Glutamatergic neuron (in vitro differentiated cells): ENCODE data around the gene LHFPL3. TPM values are rescaled to one million over a fixed set of nuclear protein-coding genes. Genes with fewer than 3 reads are reported as not detected.

Experiments used
- DNase-seq: peaks from one replicate; pipeline ENCODE4 v3.0.0; 2022
- H3K27ac Mint-ChIP-seq: one replicate; pipeline ENCODE4 v1.8.0; 2020; ENCODE audit warnings: mild to moderate bottlenecking, mixed read lengths, inconsistent platforms; ENCODE audit not compliant: unreplicated experiment
- H3K27me3 Mint-ChIP-seq: one replicate; pipeline ENCODE4 v1.8.0; 2020; ENCODE audit warnings: mild to moderate bottlenecking, moderate library complexity, mixed read lengths, inconsistent platforms; ENCODE audit not compliant: unreplicated experiment
- H3K36me3 Mint-ChIP-seq: one replicate; pipeline ENCODE4 v1.8.0; 2020; ENCODE audit warnings: mild to moderate bottlenecking, mixed read lengths, inconsistent platforms; ENCODE audit not compliant: unreplicated experiment
- H3K4me1 Mint-ChIP-seq: one replicate; pipeline ENCODE4 v1.8.0; 2020; ENCODE audit warnings: mild to moderate bottlenecking, low read depth, mixed read lengths, inconsistent platforms; ENCODE audit not compliant: unreplicated experiment
- H3K4me3 Mint-ChIP-seq: one replicate; pipeline ENCODE4 v1.8.0; 2020; ENCODE audit warnings: mild to moderate bottlenecking, mixed read lengths, inconsistent platforms; ENCODE audit not compliant: unreplicated experiment
- H3K9me3 Mint-ChIP-seq: one replicate; pipeline ENCODE4 v1.8.0; 2020; ENCODE audit warnings: mild to moderate bottlenecking, moderate library complexity, mixed read lengths, inconsistent platforms; ENCODE audit not compliant: unreplicated experiment
- CTCF ChIP-seq: fragments of 200-600 bp; sonication (generic); IDR thresholded peaks from one replicate; pipeline ENCODE4 v1.5.0; 2021; ENCODE audit not compliant: partially characterized antibody, unreplicated experiment
- total RNA-seq: library from RNA; stranded (reverse); fragmentation: NEBNext Ultra II Directional; extraction: Animal tissue kit (Norgen Biotek cat#: 25700); gene quantifications from one replicate; pipeline ENCODE4 v1.2.1, GENCODE V29; 2021; ENCODE audit not compliant: unreplicated experiment

Gene LHFPL3
- total RNA-seq, 1 donor from 2014 or later: not detected

GRCh38 chr7:104784686-104785085, 456.3 kb downstream of the LHFPL3 start:
- Mint-ChIP-seq H3K27ac (no peak overlapping the region), H3K4me3 (no peak overlapping the region), H3K27me3 (peaks cover 2% of the 10 kb centered on the region), H3K4me1 (no peaks in the 10 kb centered on the region), H3K9me3 (no peaks in the 10 kb centered on the region), H3K36me3 (no peaks in the 10 kb centered on the region)
- no peak for TF ChIP-seq CTCF
- no peak for DNase-seq

GRCh38 chr7:104789780-104790179, 461.4 kb downstream of the LHFPL3 start:
- no peaks in the 10 kb centered on the region for H3K36me3 Mint-ChIP-seq
- peaks cover 2% of the 10 kb centered on the region for H3K27me3 Mint-ChIP-seq
- no peaks in the 10 kb centered on the region for H3K9me3 Mint-ChIP-seq

GRCh38 chr7:104790440-104790839, 462.0 kb downstream of the LHFPL3 start:
- DNase-seq: no peak
- no peak for TF ChIP-seq CTCF
- no peak overlapping the region for H3K4me3 Mint-ChIP-seq
- no peaks in the 10 kb centered on the region for H3K36me3 Mint-ChIP-seq
- H3K27ac Mint-ChIP-seq: no peak overlapping the region
- no peaks in the 10 kb centered on the region for H3K27me3 Mint-ChIP-seq
- H3K9me3 Mint-ChIP-seq: no peaks in the 10 kb centered on the region
- no peaks in the 10 kb centered on the region for H3K4me1 Mint-ChIP-seq

More at GRCh38 chr7:104789780-104790179, 461.4 kb downstream of the LHFPL3 start:
- TF ChIP-seq CTCF: no peak
- H3K4me3 Mint-ChIP-seq: no peak overlapping the region
- DNase-seq: no peak
- no peaks in the 10 kb centered on the region for H3K4me1 Mint-ChIP-seq
- no peak overlapping the region for H3K27ac Mint-ChIP-seq

- Mint-ChIP-seq H3K27me3 (no peaks in the 10 kb centered on the region), H3K36me3 (no peaks in the 10 kb centered on the region), H3K4me1 (no peaks in the 10 kb centered on the region), H3K9me3 (no peaks in the 10 kb centered on the region), H3K27ac (no peak overlapping the region), H3K4me3 (no peak overlapping the region)
- TF ChIP-seq CTCF: no peak
- DNase-seq: no peak
These were observed 462.7 kb downstream of the LHFPL3 start for GRCh38 chr7:104791080-104791479.

- no peak for DNase-seq
- Mint-ChIP-seq H3K27ac (no peak overlapping the region), H3K4me1 (no peaks in the 10 kb centered on the region), H3K4me3 (no peak overlapping the region), H3K27me3 (no peaks in the 10 kb centered on the region), H3K36me3 (no peaks in the 10 kb centered on the region), H3K9me3 (no peaks in the 10 kb centered on the region)
- no peak for TF ChIP-seq CTCF
These were observed 464.7 kb downstream of the LHFPL3 start for GRCh38 chr7:104793066-104793465.
